Esophagus muscularis mucosa (tissue), 4 donors: ENCODE data around the gene NSUN4.

ENCODE experiments used
- EP300 ChIP-seq: sonication (generic); formaldehyde crosslinking; IDR thresholded peaks from one replicate; pipeline ENCODE4 v1.6.1; 2017; ENCODE audit warnings: antibody characterized with exemption
- POLR2A ChIP-seq: fragments of 450-650 bp; IDR thresholded peaks from one replicate; pipeline ENCODE4 v1.6.1; 2017; ENCODE audit warnings: antibody characterized with exemption, moderate library complexity, mild to moderate bottlenecking, low read depth
- POLR2AphosphoS5 ChIP-seq, 2 donors: sonication (generic); formaldehyde crosslinking; IDR thresholded peaks; one replicate each; pipeline ENCODE4 v1.6.1; 2017; ENCODE audit warnings: antibody characterized with exemption in 2 of 2
- TF ChIP-seq, protein P1 (sequence below), 3 experiments: fragments of 200-600 bp in 2 of 3; fragments of 450-650 bp in 1 of 3; sonication (generic) in 2 of 3; IDR thresholded peaks; one replicate each; pipeline ENCODE4 v1.5.1; 2017 to 2019; ENCODE audit warnings: antibody characterized with exemption in 3 of 3, mild to moderate bottlenecking in 2 of 3, moderate library complexity in 1 of 3

DNA sequence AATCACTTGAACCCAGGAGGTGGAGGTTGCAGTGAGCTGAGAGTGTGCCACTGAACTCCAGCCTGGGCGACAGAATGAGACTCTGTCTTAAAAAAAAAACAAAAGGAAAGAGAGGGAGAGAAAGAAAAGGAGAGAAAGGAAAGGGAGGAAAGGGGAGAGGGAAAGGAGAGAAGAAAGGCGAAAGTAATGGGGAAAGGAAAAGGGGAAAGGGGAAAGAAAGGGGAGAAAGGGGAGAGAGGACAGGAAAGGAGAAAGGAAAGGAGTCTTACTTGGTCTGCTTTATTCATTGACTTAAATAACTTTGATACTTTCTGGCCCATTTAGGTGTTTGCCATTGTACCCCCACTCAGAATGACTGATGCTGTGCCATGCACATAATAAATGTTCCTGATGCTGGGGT is 11.8 kb downstream of the NSUN4 start:
- TF ChIP-seq, protein P1, sequence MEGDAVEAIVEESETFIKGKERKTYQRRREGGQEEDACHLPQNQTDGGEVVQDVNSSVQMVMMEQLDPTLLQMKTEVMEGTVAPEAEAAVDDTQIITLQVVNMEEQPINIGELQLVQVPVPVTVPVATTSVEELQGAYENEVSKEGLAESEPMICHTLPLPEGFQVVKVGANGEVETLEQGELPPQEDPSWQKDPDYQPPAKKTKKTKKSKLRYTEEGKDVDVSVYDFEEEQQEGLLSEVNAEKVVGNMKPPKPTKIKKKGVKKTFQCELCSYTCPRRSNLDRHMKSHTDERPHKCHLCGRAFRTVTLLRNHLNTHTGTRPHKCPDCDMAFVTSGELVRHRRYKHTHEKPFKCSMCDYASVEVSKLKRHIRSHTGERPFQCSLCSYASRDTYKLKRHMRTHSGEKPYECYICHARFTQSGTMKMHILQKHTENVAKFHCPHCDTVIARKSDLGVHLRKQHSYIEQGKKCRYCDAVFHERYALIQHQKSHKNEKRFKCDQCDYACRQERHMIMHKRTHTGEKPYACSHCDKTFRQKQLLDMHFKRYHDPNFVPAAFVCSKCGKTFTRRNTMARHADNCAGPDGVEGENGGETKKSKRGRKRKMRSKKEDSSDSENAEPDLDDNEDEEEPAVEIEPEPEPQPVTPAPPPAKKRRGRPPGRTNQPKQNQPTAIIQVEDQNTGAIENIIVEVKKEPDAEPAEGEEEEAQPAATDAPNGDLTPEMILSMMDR (IDR thresholded peaks at IDR 0.05): no peak
- TF ChIP-seq POLR2A (no peak), POLR2AphosphoS5 (IDR thresholded peaks at IDR 0.05) (no peak), EP300 (no peak)
